Amniotic epithelial cell (primary cell): ENCODE measurements around the gene ZNF544.
"Not testable (repeated sequence)": the region's sequence is repeated elsewhere in the genome, so short reads cannot be mapped to it uniquely, and the experiment has no call there.

Experiments used
- DNase-seq: peaks from one replicate; pipeline ENCODE4 v3.0.0-alpha.2; 2010; ENCODE audit warnings: low read depth

ZNF544 gene

DNA sequence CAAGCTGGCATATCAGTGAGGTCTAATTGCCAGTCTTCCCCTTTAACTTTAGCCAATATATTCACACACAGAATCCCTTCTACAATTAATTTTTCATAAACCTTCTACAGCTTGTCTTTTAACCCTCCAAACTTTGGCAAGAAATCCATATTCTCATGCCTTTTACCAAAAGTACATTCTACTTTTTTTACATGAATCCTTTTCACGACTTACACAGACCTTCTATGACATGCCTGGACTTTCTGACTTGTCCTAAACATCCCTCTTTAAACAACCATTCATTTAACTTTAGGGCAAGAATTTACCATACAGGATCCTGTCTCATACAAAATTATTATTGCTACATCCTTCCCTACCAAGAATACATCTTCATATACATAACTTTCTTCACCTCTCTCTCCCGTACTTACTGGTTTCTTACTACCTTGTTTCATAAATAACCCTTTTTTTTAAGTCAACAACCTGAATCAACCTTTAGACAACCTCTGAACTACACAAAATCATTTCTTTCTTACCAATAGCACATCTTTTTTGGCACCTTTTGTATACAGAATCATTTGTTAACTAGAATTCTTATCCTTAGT is 23.5 kb downstream of the ZNF544 start:
- DNase-seq = peak; percentile 19

GRCh38 chr19:58258259-58258658 is 29.5 kb downstream of the ZNF544 start:
- DNase-seq = not testable (repeated sequence)

DNA sequence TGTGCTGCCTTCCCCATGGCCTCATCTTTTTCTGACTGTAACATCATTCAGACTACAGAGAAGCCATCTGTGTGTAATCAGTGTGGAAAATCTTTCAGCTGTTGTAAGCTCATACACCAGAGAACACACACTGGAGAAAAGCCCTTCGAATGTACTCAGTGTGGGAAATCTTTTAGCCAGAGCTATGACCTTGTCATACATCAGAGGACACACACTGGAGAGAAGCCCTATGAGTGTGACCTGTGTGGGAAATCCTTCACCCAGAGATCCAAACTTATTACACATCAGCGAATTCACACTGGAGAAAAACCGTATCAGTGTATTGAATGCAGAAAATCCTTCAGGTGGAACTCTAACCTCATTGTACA is 32.9 kb downstream of the ZNF544 start:
- DNase-seq = peak; percentile 26

DNA sequence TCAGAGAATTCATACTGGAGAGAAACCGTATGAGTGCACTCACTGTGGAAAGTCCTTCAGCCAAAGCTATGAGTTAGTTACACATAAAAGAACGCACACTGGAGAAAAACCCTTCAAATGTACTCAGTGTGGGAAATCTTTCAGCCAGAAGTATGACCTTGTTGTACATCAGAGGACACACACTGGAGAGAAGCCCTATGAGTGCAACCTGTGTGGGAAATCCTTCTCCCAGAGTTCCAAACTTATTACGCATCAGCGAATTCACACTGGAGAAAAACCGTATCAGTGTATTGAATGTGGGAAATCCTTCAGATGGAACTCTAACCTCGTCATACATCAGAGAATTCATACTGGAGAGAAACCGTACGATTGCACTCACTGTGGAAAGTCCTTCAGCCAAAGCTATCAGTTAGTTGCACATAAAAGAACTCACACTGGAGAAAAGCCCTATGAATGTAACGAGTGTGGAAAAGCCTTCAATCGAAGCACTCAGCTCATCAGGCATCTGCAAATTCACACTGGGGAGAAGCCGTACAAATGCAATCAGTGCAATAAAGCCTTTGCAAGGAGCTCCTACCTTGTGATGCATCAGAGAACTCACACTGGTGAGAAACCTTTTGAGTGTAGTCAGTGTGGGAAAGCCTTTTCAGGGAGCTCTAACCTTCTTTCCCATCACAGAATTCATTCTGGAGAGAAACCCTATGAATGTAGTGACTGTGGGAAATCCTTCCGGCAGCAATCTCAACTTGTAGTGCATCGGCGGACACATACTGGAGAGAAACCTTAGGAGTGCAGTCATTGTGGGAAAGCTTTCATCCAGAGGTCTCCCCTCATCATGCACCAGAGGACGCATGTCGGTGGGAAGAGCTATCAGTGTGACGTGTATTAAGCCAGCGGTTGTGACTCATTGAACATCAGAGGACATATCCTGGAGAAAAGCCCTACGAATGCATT is 33.5 kb downstream of the ZNF544 start:
- peak; percentile 25 for DNase-seq

DNA sequence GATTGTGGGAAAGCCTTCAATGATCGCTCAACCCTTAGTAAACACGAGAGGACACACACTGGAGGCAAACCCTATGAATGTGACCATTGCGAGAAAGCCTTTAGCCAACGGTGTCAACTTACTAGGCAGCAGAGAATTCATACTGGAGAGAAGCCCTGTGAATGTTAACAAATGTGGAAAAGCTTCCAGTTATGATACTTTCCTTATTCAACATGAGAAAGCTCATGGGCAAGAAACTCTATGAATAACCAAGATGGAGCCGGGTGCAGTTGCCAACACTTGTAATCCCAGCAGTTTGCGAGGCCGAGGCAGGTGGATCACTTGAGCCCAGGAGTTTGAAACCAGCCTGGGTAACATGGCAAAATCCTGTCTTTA is 34.2 kb downstream of the ZNF544 start:
- no peak for DNase-seq

GRCh38 chr19:58265100-58265499 is 36.4 kb downstream of the ZNF544 start:
- DNase-seq = no peak

- DNase-seq = no peak
These were observed 39.6 kb downstream of the ZNF544 start for GRCh38 chr19:58268344-58268743.

DNA sequence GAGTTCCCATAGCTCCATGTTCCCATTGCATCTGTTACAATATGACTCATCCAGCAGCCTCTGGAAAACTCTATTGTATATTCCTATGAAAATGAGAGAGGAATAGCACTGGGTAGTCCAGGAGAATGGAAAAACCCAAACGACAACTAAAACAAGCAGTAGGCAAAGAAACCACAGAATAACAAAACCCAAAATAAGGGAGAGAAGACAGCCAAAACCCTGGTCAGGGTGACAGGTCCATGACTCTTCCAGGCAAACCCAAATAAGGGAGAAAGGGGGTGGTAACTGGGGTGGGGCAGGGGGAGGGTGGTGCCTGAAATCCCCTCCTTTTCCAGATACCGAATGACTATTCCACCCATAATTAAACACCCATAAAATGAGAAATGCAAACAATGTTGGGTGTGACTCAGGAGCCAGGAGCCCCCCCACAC is 46.1 kb downstream of the ZNF544 start:
- no peak for DNase-seq

DNA sequence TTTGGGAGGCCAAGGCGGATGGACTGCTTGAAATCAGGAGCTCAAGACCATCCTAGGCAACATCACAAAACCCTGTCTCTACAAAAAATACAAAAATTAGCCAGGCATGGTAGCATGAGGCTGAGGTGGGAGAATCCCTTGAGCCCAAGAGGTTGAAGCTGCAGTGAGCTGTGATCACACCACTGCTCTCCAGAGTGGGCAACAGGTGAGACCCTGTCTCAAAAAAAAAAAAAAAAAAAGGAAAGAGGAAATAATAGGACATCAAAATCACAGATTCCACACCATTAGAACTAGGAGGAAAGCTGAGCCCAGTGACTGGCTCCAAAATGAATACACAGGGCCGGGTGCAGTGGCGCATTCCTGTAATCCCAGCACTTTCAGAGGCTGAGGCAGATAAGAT is 46.9 kb downstream of the ZNF544 start:
- no peak for DNase-seq

DNA sequence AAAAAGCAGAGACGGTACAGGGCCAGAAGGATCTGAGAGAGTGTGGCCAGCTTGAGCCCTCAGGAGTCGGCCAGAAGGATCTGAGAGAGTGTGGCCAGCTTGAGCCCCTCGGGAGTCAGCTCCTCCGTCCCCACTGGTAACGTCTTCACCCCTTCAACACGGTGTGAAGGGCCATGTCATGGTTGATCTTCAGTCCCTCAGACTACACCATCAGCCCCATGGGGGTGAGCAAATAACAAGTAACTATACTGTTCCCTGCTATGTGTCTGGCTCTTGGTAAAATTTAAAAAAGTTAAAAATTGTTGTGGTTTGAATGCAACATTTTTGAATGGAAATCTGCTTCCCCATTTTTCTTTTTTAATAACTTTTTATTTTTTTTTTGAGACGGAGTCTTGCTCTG is 48.5 kb downstream of the ZNF544 start:
- no peak for DNase-seq

DNA sequence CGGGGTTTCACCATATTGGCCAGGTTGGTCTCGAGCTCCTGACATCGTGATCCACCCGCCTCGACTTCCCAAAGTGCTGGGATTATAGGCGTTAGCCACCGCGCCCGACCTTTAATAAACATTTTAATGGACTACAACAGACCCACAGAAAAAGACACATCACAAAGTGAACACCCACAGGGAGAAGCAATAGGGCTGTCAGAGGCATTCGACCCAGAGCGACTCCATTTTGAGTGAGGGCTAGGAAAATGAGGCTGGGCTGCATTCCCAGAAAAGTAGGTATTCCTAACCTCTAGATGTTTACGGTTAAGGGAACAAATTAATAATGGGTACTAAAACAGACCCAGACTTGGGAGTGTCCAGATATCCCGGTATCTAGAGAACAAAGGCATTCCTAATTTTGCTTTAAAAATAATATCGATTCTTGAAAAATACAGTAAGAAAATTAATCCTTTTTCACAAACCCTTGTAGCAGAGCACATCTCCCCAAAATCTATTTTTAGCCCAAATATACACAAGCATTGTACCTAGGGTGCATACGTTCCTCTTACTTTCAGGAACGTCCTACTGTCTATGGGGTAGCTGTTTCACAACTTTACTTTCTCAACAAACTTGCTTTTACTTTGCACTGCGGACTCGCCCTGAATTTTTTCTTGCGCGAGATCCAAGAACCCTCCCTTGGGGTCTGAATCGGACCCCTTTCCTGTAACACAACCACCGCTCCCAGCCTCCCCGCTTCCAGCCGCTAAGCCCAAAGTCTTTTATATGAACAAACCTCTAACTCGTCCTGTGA is 49.2 kb downstream of the ZNF544 start:
- no peak for DNase-seq

DNA sequence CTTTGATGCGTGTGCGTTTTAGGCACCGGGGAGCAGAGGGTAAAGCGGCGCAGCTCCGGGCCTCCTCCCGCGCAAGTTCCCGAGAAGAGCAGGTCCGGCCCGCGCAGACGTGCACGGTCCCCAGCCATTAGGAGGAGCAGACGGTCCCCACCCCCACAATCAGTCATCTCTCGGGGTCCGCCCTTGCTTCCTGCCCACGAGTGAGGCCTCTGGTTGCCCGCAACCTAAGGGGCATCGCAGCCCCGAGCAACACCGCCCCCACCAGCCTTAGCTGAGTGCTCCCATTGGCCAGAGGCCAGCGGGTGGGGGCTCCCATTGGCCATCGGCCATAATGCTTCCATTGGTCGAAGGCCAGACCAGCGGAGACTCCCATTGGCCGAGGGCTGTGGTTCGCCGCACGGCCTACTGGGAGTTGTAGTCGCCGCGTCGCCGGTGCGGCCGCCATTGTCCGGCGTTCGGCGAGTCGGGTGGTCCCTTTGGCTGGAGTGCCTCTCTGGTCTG is 49.9 kb downstream of the ZNF544 start, which contains the start of gene ZNF8:
TSS of gene ZNF8 (plus strand) at position 415 of the 501 bp plus-strand sequence. CDS start 127 bp downstream, outside the sequence.
- DNase-seq = peak; percentile 99

DNA sequence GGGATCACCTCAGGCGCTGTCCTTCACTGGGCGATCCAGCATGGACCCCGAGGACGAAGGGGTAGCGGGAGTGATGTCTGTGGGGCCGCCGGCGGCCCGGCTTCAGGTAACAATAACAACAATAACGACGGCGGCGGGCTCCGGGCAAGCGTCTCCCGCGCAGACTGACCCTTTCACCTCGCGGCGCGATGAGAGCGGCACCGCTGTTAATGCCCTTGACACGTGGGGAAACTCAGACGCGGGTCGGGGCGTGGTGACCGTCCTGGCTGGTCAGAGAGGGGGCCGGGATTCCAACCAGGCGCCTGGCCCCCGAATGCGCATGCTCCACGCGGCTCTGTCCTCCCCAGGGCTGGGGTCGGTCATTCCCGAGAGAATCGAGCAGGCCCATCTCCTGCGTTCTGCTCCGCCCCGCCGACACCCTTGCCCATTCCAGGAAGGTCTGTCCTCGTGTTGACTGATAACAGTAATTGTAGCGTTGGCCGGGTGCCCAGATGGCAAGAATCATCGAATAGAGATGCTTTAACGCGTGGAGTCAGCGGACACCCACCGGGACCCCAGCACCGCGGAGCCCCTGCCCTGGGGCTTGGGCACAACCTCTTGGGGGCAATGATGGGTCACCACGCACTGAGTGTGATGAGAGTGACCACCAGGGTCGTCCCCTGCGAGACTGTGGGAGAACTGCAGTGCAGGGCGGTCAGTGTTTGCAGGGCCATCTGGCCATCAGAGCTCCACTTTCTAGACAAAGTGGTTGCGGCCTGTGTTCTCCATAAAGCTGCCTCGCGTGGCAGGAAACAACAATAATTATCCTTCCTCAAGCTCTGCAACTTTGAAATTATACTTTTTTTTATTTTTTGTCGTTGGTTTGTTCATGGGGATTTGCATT is 50.6 kb downstream of the ZNF544 start:
- DNase-seq = peak; percentile 78

DNA sequence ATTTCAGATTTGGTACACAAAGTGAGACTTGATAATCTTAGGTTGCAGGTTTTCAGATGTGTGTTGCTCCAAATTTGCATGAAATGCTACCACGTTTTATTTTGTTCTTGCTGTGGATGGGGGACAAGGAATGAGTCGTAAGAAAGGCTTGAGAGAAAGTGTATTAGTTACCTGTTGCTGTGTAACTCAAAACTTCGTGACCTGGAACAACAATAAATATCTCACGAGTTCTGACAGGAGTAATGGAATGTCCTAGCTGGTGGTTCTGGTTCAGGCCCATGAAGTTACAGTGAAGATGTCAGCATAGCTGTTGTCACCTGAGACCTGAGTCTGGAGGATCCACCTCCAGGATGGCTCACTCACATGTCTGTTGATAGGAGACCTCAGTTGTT is 51.2 kb downstream of the ZNF544 start:
- DNase-seq = no peak

DNA sequence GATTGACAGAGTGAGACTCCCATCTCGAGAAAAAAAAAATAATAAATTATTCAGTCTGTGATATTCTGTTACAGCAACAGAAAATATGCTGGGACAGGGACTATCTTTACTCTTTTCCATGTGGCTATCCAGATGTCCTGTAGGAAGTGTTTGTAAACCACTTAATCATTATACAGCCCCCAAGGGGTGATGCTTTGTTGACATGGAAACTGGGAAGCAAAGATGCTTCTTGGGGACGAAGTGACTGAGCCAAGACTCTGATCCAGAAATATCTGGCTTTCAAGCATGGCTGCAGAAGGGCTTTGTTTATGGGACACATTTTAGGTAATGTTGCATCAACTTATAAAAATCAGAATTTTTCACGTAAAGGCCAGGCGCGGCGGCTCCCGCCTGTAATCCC is 55.5 kb downstream of the ZNF544 start:
- no peak for DNase-seq

DNA sequence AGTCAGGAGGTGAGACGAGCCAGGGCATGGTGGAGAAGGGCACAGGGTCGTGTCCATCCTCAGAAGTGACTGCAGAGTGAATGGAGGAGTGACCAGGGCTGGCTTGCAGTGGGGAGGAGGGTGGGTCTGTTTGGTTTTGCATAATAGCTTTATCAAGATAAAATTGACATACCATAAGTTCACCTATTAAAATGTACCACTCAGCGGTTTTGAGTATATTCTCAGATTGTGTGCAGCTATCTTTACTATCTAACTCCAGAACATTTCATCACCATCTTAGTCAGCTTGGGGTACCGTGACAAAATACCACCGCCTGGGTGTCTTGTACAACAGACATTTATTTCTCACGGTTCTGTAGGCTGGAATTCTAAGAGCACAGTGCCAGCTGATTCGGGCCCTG is 63.2 kb downstream of the ZNF544 start:
- no peak for DNase-seq

- no peak for DNase-seq
These were observed 66.1 kb downstream of the ZNF544 start for GRCh38 chr19:58294743-58295374.

DNA sequence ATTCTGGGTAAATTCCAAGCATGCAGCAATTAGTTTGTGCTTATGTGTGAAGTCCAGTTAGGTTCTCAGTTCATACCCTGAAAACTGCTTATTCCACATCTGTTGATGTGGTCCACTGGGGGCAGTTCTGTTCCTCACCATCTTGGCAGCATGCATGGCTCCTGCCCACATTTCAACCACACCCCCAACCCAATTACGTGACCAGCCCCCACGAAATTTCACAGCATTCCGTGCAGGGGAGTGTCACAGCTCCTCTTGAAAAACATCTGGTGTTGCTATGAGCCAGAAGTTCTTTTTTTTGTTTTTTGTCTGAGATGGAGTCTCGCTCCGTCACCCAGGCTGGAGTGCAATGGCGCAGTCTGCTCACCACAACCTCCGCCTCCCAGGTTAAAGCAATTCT is 67.4 kb downstream of the ZNF544 start:
- no peak for DNase-seq

DNA sequence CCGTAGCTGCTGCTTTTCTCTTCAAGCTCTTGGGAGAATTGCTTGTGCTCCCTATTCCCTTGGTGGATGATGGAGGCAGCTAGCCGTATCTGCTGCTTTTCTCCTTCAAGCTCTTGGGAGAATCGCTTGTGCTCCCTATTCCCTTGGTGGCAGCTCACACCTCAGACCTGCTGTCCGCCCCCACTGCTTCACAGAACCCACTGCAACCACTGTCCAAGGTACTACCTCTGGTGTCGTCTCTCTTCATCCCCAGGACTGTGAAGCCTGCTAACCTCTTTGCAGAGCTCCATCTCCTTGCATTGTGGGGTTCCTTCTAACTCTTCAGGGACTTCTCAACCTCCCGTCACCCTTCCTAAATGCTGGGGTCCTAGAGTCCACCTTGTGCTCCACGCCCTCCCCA is 71.9 kb downstream of the ZNF544 start:
- DNase-seq = no peak

GRCh38 chr19:58304255-58304654 is 75.5 kb downstream of the ZNF544 start:
- DNase-seq = no peak

DNA sequence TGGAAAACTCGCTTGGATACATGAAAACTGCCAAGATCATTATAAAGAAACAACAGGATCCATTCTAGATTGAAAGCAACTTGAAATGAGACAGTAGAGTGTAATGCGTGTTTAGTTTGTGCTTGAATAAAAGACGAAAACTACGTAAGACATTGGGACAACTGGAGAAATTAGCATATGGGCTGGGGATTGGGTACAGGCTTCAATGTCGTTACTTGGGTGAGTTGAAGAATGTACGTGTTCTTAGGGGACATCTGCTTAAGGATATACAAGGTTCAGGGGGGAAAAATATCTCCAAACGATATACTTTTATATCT is 76.0 kb downstream of the ZNF544 start:
- no peak for DNase-seq
